GM18868 (cell line): Measurements from ENCODE around the gene FBLN2.
A peak's percentile ranks its signal among the peaks of the same experiment; 100 is the strongest.

ENCODE experiments used
- ATAC-seq: cut with Tn5 transposase; IDR thresholded peaks from one replicate; pipeline ENCODE4 v1.9.1; 2021; ENCODE audit warnings: mild to moderate bottlenecking, moderate library complexity; ENCODE audit not compliant: unreplicated experiment

Gene FBLN2

GRCh38 chr3:13638927-13639326 lies 90.0 kb downstream of the FBLN2 start:
- ATAC-seq = no peak

- no peak for ATAC-seq
Observed at GRCh38 chr3:13642597-13642996, 93.7 kb downstream of the FBLN2 start.

GRCh38 chr3:13644341-13645117 lies 95.6 kb downstream of the FBLN2 start:
- ATAC-seq = no peak

GRCh38 chr3:13645801-13646637 lies 97.1 kb downstream of the FBLN2 start:
- ATAC-seq = no peak

- ATAC-seq = no peak
Observed at GRCh38 chr3:13647298-13648059, 98.6 kb downstream of the FBLN2 start.

GRCh38 chr3:13648060-13649001 lies 99.4 kb downstream of the FBLN2 start:
- ATAC-seq = peak; percentile 66

GRCh38 chr3:13650210-13651056 lies 101.5 kb downstream of the FBLN2 start:
- peak; percentile 60 for ATAC-seq

GRCh38 chr3:13651057-13651400 lies 102.1 kb downstream of the FBLN2 start:
- no peak for ATAC-seq

GRCh38 chr3:13651775-13652428 lies 103.0 kb downstream of the FBLN2 start:
- no peak for ATAC-seq

GRCh38 chr3:13652728-13653127 lies 103.8 kb downstream of the FBLN2 start:
- no peak for ATAC-seq

GRCh38 chr3:13653631-13654279 lies 104.8 kb downstream of the FBLN2 start:
- no peak for ATAC-seq

GRCh38 chr3:13654330-13655060 lies 105.6 kb downstream of the FBLN2 start:
- no peak for ATAC-seq

- no peak for ATAC-seq
Observed at GRCh38 chr3:13655061-13655913, 106.4 kb downstream of the FBLN2 start.

- no peak for ATAC-seq
Observed at GRCh38 chr3:13656584-13657301, 107.8 kb downstream of the FBLN2 start.

- peak; percentile 83 for ATAC-seq
Observed at GRCh38 chr3:13657660-13658435, 108.9 kb downstream of the FBLN2 start.
